Brain microvascular endothelial cell (primary cell): ENCODE data around the gene SLC39A5.

Experiments used
- DNase-seq: peaks from one replicate; pipeline ENCODE4 v3.0.0-alpha.2; 2020
- H3K27ac ChIP-seq: fragments of 250-450 bp; sonication (Bioruptor Pico); 2 replicates; pipeline ENCODE4 v1.5.1; 2020; ENCODE audit warnings: mild to moderate bottlenecking, moderate library complexity
- H3K27me3 ChIP-seq: fragments of 250-450 bp; sonication (Bioruptor Pico); replicated peaks from 2 replicates; pipeline ENCODE4 v1.5.1; 2020; ENCODE audit warnings: mild to moderate bottlenecking
- H3K36me3 ChIP-seq: fragments of 250-450 bp; sonication (Bioruptor Pico); replicated peaks from 2 replicates; pipeline ENCODE4 v1.5.1; 2020; ENCODE audit warnings: mild to moderate bottlenecking
- H3K4me3 ChIP-seq: 2 replicates; pipeline ENCODE4 v1.5.1; 2011; ENCODE audit warnings: low read depth, mild to moderate bottlenecking, control low read depth, low read length, moderate library complexity
- in situ Hi-C: cut with HindIII; loops from 2 replicates; pipeline ENCODE4 v1.10.0; 2017; ENCODE audit warnings: low sequenced_read_pairs, low pct_ligation_motif_present
- TF ChIP-seq, protein P1 (sequence below): IDR thresholded peaks from 2 replicates; pipeline ENCODE4 v1.5.1; 2011; ENCODE audit warnings: low read depth, mild to moderate bottlenecking, moderate library complexity, low read length, control low read depth, inconsistent platforms; ENCODE audit errors: missing control alignments

The SLC39A5 gene

DNA sequence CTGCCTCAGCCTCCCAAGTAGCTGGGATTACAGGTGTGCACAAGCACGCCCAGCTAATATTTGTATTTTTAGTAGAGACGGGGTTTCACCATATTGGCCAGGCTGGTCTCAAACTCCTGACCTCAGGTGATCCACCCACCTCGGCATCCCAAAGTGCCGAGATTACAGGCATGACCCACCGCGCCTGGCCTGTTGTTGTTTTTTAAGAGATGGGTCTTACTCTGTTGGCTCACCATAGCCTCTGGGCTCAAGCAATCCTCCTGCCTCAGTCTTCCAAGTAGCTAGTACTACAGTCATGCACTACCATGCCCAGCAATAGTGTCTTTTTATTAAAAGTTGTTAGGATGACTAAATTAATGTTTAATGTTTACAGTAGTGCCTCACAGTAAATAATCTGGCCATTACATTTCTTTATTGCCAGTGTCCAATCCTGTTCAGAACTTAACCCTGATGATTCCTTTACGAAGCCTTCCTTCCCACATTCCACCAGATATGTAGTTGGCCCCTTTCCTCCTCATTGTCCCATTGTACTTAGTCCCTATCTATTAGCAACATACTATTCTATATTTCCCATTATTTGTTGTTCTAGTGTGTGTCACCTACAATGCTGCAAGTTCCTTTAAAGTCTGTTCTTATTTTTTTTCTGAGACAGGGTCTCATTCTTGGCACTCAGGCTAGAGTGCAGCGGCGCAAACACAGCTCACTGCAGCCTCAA is 31.8 kb upstream of the SLC39A5 start:
- in situ Hi-C loops: no loop called here
- H3K27ac ChIP-seq: no peak overlapping the region
- TF ChIP-seq, protein P1, sequence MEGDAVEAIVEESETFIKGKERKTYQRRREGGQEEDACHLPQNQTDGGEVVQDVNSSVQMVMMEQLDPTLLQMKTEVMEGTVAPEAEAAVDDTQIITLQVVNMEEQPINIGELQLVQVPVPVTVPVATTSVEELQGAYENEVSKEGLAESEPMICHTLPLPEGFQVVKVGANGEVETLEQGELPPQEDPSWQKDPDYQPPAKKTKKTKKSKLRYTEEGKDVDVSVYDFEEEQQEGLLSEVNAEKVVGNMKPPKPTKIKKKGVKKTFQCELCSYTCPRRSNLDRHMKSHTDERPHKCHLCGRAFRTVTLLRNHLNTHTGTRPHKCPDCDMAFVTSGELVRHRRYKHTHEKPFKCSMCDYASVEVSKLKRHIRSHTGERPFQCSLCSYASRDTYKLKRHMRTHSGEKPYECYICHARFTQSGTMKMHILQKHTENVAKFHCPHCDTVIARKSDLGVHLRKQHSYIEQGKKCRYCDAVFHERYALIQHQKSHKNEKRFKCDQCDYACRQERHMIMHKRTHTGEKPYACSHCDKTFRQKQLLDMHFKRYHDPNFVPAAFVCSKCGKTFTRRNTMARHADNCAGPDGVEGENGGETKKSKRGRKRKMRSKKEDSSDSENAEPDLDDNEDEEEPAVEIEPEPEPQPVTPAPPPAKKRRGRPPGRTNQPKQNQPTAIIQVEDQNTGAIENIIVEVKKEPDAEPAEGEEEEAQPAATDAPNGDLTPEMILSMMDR: no peak
- H3K4me3 ChIP-seq: no peak overlapping the region
- no peaks in the 10 kb centered on the region for H3K36me3 ChIP-seq
- DNase-seq: no peak
- no peaks in the 10 kb centered on the region for H3K27me3 ChIP-seq

DNA sequence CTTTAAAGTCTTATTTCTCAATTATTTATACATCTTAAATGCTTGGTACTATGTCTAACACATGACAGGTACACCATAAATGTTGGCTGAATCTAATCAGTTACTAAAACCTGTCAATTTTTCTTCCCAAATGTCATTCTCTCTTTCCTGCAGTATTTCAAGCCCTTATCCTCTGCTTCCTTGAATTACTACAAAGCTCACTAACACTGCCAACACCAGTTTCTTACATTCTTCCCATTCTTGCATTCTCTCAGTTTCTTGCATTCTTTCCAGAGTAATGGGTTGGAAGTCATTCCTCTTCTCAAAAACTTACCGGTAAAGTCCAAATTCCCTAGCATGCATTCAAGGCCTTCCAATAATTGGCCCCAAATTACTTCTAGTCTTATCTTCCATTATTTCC is 31.0 kb upstream of the SLC39A5 start:
- H3K27me3 ChIP-seq: no peaks in the 10 kb centered on the region
- TF ChIP-seq, protein P1: no peak
- in situ Hi-C loops: no loop called here
- no peak overlapping the region for H3K27ac ChIP-seq
- no peak overlapping the region for H3K4me3 ChIP-seq
- DNase-seq: no peak
- H3K36me3 ChIP-seq: peaks cover under 1% of the 10 kb centered on the region

DNA sequence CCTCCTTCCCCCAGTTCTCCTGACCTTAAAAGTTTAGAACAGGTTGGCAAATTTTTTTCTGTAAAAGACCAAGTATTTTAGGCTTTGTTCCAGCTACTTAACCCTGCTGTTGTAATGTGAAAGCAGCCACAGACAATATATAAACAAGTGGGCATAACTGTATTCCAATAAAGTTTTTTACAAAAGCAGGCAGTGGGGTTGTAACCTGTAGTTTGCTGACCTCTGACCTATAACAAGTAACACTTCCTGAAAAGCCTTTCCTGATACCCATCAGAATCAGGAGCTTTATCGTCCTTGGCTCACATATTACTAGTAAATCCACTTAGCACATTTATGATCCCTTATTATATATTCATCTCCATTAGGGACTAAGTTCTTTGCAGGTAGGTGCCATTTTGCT is 27.5 kb upstream of the SLC39A5 start:
- TF ChIP-seq, protein P1: no peak
- H3K27me3 ChIP-seq: no peaks in the 10 kb centered on the region
- no peak overlapping the region for H3K27ac ChIP-seq
- no peak for DNase-seq
- H3K36me3 ChIP-seq: peaks cover 34% of the 10 kb centered on the region
- in situ Hi-C loops: no loop called here
- H3K4me3 ChIP-seq: no peak overlapping the region

DNA sequence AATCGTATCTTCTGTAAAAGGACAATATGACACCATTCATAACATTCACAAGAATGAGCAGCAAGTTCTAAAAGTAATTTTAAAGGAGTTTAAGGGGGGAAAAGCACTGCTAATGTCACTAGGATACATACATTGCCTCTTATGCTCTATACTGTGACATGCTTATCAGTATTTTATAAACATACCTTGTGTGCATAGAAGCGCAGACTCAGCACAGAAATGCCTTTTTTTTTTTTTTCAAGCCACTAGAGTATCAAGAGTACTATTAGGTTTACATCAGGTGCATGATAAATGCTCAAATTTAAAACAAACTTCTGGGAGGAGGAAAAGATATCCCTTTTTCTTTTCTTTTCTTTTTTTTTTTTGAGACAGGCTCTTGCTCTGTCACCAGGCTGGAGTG is 27.0 kb upstream of the SLC39A5 start:
- no peak overlapping the region for H3K27ac ChIP-seq
- no peaks in the 10 kb centered on the region for H3K27me3 ChIP-seq
- DNase-seq: no peak
- H3K36me3 ChIP-seq: peaks cover 38% of the 10 kb centered on the region
- H3K4me3 ChIP-seq: no peak overlapping the region
- TF ChIP-seq, protein P1: no peak
- in situ Hi-C loops: no loop called here

DNA sequence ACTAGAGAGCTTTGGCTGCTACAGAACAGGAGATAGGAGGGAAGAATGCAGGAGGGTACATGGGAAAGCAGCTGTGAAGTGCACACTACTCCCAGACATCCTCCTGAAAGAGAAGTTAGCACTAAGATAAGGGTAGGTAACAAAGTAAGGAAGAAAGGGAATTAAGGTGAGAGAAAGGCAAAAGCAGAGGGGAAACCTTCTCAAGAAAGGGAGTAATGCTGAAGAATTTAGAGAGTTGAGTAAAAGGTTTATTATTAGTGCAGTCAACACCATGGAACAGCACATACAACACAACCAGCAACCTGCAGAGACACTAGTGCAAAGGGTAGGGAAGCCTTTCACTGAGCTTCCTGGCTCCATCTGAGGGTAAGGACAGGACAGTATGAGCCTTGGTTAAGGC is 25.6 kb upstream of the SLC39A5 start:
- in situ Hi-C loops: no loop called here
- no peak for DNase-seq
- Histone ChIP-seq H3K4me3 (no peak overlapping the region), H3K36me3 (peaks cover 43% of the 10 kb centered on the region), H3K27me3 (no peaks in the 10 kb centered on the region), H3K27ac (no peak overlapping the region)
- TF ChIP-seq, protein P1: no peak

DNA sequence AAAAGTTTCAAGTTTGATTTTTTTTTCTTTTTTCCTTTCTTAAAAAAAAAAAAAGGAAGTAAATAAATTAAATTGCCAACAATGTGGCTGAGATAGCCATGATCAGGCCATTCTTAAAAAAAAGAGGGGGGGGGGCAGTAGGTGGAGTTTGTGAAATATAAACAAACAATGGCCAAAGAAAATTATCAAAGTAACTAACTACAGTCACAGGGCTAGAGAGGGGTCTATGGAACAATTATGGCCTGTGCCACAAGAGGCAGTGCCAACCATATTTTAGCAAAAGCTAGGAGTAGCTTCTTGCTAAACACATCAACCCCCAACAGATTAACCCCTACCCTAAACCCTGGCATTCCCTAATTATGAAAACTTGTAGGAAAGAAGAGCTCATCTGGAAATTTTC is 24.4 kb upstream of the SLC39A5 start:
- in situ Hi-C loops: no loop called here
- no peak for DNase-seq
- H3K4me3 ChIP-seq: no peak overlapping the region

More for the DNA sequence above, 24.4 kb upstream of the SLC39A5 start:
- Histone ChIP-seq H3K27ac (no peak overlapping the region), H3K27me3 (no peaks in the 10 kb centered on the region), H3K36me3 (peaks cover 54% of the 10 kb centered on the region)
- TF ChIP-seq, protein P1: peak; percentile 15
